Thoracic aorta (tissue), 2 donors: ENCODE results near the gene PCCA. TPM values are rescaled to one million over a fixed set of nuclear protein-coding genes. Genes with fewer than 3 reads are reported as not detected.

Experiments
- ATAC-seq: fragments of 150-250 bp; one replicate; pipeline ENCODE4 v1.8.0; 2017; ENCODE audit warnings: low read depth; ENCODE audit not compliant: insufficient number of reproducible peaks, low FRiP score
- DNase-seq: peaks from one replicate; pipeline ENCODE4 v3.0.0-alpha.2; 2020; ENCODE audit warnings: low spot score
- H3K27ac ChIP-seq, 2 donors: fragments of 200-600 bp; sonication (generic); 1 replicate in 1 of 2; 2 replicates in 1 of 2; pipeline ENCODE4 v1.5.1; 2016; ENCODE audit warnings: mild to moderate bottlenecking in 2 of 2, moderate library complexity in 2 of 2
- H3K27me3 ChIP-seq: fragments of 200-600 bp; sonication (generic); replicated peaks from 2 replicates; pipeline ENCODE4 v1.6.0; 2016; ENCODE audit warnings: mild to moderate bottlenecking; ENCODE audit not compliant: insufficient read depth
- H3K36me3 ChIP-seq: fragments of 200-600 bp; sonication (generic); one replicate; pipeline ENCODE4 v1.5.1; 2016
- H3K4me1 ChIP-seq, 2 donors: fragments of 200-600 bp; sonication (generic); 1 replicate in 1 of 2; 2 replicates in 1 of 2; pipeline versions ENCODE4 v1.5.1 to v1.6.0; 2016; ENCODE audit warnings: low read depth in 2 of 2, mild to moderate bottlenecking in 1 of 2; ENCODE audit not compliant: control insufficient read depth in 1 of 2
- H3K4me3 ChIP-seq: fragments of 200-600 bp; sonication (generic); 2 replicates; pipeline ENCODE4 v1.5.1; 2016; ENCODE audit warnings: mild to moderate bottlenecking
- H3K9me3 ChIP-seq: fragments of 200-600 bp; sonication (generic); 2 replicates; pipeline ENCODE4 v1.5.1; 2016
- CTCF ChIP-seq: fragments of 200-600 bp; sonication (generic); IDR thresholded peaks from one replicate; pipeline ENCODE4 v1.5.1; 2019; ENCODE audit warnings: antibody characterized with exemption
- total RNA-seq, 2 donors: library from RNA; depleted of rRNA; stranded (reverse); fragments of >200 nt; gene quantifications; one replicate each; pipeline versions ENCODE4 v1.1.0 to v1.2.3, GENCODE V29; 2016

PCCA gene
- total RNA-seq, 2 donors from 2014 or later, result 17.2 to 51.6 TPM

GRCh38 chr13:100364591-100364990 lies 275.7 kb downstream of the PCCA start:
- DNase-seq (no peak), ATAC-seq (no peak)
- Histone ChIP-seq H3K27ac (no peak overlapping the region), H3K27me3 (no peaks in the 10 kb centered on the region), H3K36me3 (no peaks in the 10 kb centered on the region), H3K4me3 (no peak overlapping the region), H3K4me1 (peaks cover 0 to 6% of the 10 kb centered on the region in 2 donors), H3K9me3 (no peaks in the 10 kb centered on the region)
- TF ChIP-seq CTCF, result no peak

- no peaks in the 10 kb centered on the region for H3K27me3 ChIP-seq
- DNase-seq (no peak), ATAC-seq (no peak)
- no peak for TF ChIP-seq CTCF
- H3K36me3 ChIP-seq, result no peaks in the 10 kb centered on the region
- no peak overlapping the region for H3K27ac ChIP-seq
- peaks cover 0 to 6% of the 10 kb centered on the region in 2 donors for H3K4me1 ChIP-seq
- no peaks in the 10 kb centered on the region for H3K9me3 ChIP-seq
- no peak overlapping the region for H3K4me3 ChIP-seq
These were observed 276.8 kb downstream of the PCCA start for GRCh38 chr13:100365680-100366079.

- no peak for TF ChIP-seq CTCF
- Histone ChIP-seq H3K4me1 (no peaks in the 10 kb centered on the region), H3K9me3 (peaks cover 10% of the 10 kb centered on the region), H3K4me3 (no peak overlapping the region), H3K36me3 (peaks cover 7% of the 10 kb centered on the region), H3K27ac (no peak overlapping the region), H3K27me3 (no peaks in the 10 kb centered on the region)
- ATAC-seq, result no peak
- no peak for DNase-seq
These were observed 289.6 kb downstream of the PCCA start for GRCh38 chr13:100378533-100378932.

- DNase-seq (no peak), ATAC-seq (no peak)
- no peaks in the 10 kb centered on the region for H3K27me3 ChIP-seq
- H3K27ac ChIP-seq, result no peak overlapping the region
- H3K9me3 ChIP-seq, result peaks cover 4% of the 10 kb centered on the region
- H3K4me3 ChIP-seq, result no peak overlapping the region
- no peaks in the 10 kb centered on the region for H3K4me1 ChIP-seq
- H3K36me3 ChIP-seq, result no peaks in the 10 kb centered on the region
- TF ChIP-seq CTCF, result no peak
These were observed 292.8 kb downstream of the PCCA start for GRCh38 chr13:100381595-100382224.

DNA sequence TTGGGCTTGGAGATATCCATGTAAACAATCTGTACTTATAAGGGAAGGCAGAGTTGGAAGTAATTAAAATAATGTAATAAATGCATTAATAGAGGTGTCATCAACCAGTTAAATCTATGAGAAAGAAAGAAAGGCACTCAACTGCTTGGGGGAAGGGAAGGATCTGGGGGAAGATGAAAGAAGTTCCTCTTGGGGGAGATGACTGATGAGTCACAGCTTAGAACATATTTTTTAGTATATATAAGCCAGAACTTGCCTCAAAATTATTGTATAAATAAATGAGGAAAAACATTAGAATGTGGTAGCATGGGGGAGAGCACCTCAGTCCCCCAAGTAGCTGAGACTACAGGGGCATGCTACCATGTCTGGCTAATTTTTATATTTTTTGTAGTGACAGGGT lies 293.9 kb downstream of the PCCA start:
- no peak overlapping the region for H3K27ac ChIP-seq
- no peaks in the 10 kb centered on the region for H3K36me3 ChIP-seq
- H3K9me3 ChIP-seq, result no peaks in the 10 kb centered on the region
- ATAC-seq (no peak), DNase-seq (no peak)
- no peaks in the 10 kb centered on the region for H3K4me1 ChIP-seq
- H3K27me3 ChIP-seq, result no peaks in the 10 kb centered on the region
- no peak overlapping the region for H3K4me3 ChIP-seq
- no peak for TF ChIP-seq CTCF
